GM21515 (cell line): ENCODE data around the gene HMG20B.
"Not testable (repeated sequence)": the region's sequence is repeated elsewhere in the genome, so short reads cannot be mapped to it uniquely, and the experiment has no call there.

Source experiments
- ATAC-seq: cut with Tn5 transposase; IDR thresholded peaks from one replicate; pipeline ENCODE4 v1.9.1; 2021; ENCODE audit not compliant: unreplicated experiment

The HMG20B gene

DNA sequence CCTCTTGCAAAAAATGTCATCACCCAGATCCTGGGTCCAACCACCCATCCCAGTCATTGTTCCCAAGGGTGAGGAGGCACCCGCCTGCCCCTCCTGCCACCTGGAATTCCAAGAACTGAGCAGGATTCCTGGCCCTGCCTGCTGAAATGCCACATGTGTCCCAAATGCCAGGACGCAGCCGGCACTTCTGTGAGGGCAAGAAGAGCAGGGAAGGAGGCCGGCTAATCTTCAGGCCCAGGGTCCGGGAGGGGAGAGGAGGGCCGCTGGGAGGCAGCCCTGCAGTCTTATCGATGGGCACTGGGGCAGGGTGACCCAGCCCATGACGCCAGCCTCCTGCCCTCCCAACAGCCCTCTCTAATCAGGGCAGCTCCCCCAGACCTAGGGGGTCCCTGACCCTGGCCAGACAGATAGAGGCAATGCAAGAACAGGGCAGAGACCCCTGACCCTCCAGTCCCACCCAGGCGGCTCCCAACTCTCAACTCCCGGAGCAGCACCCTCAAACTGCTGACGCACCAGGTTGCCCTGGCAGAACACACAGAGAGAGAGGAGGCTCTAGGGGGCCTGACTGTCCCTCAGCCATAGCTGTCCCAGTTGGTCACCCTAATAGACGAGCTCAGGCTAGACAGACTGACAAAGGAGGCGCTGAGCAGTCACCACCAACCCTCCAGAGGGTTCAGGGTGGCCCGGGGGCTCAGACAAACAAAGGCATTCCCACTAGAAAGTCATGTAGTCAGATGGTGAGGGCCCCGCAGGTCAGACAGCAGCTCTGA lies 16.9 kb upstream of the HMG20B start:
- ATAC-seq = no peak

DNA sequence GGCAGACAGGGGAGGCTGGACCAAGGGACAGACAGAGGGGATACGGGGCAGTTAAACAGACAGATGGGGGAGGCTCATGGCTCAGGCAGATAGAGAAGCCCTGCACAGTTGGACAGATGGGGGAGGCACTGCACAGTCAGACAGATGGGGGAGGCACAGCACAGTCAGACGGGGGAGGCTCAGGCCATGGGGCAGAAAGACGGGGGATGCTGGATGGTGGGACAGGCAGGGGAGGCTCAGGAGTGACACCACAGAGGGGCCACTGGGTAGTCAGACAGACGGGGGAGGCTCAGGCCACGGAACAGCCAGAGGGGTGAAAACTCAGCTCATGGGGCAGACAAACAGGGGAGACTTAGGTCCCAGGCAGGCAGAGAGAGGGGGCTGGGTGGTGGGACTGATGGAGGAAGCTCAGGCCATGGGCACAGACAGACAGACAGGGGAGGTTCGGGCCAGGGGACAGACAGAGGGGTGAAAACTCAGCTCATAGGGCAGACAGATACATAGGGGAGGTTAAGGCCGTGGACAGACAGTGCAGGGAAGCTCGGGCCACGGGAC lies 16.2 kb upstream of the HMG20B start:
- peak; percentile 2 for ATAC-seq

DNA sequence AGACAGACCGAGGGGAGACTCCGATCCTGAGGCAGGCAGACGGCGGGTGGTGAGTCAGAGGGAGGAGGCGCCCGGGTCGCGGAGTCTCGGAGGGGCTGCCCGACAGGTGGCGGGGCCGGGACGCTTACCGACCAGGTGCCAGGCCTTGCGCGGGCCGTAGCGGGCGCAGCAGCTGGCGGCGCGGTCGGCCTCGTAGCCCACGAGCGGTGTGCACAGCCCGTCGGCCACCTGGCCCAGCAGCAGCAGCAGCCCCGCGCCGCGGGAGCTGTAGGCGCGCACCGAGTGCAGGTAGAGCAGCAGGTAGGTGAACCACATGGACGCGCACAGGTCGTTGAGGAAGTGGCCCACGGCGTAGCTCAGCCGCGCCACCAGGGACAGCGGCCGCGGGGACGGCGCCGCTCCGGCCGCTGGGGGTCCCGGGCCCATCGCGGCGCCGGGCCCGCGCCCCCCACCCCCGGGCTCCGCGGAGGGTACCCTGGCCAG lies 15.7 kb upstream of the HMG20B start:
- ATAC-seq = no peak

DNA sequence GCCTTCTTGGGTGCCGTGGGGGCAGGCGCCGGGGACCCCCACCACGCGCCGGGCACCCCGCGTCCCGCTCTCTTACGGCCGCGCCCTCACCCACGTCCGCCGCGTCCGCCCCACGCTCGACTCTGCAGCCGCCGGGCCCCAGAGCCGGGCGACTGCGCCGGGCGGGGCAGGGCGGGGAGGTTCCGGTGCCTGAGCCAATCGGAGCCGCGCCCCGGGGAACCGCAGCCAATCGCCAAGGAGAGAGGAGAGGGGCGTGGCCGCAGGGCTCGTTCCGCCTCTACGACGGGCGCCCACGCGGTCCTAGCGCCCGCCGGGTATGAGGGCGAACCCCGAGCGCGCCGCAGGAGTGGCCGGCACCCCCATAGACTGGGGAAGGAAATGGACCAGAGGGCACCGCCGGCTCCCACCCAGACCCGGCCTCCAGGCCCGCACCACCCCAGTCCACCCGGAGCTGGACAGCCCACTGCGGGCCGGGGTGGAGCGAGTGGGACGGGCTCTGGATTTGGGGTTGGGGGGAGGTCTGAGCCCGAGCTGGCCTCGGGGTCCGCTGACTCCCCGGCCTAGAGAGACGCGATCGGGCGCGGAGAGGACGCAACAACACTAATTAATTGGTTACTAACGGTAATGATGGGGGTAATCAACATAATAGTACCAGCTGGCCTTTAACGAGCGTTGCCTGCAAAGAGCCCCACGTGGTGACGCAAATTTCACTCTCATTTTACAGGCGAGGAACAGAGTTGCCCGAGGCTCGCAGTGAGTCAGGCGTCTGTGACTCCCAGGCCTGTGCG lies 15.1 kb upstream of the HMG20B start, which contains the start of gene MFSD12:
MFSD12 (minus strand) TSS at position 126 of the 788 bp plus-strand sequence. CDS start 183 bp downstream, outside the sequence.
- peak; percentile 73 for ATAC-seq

DNA sequence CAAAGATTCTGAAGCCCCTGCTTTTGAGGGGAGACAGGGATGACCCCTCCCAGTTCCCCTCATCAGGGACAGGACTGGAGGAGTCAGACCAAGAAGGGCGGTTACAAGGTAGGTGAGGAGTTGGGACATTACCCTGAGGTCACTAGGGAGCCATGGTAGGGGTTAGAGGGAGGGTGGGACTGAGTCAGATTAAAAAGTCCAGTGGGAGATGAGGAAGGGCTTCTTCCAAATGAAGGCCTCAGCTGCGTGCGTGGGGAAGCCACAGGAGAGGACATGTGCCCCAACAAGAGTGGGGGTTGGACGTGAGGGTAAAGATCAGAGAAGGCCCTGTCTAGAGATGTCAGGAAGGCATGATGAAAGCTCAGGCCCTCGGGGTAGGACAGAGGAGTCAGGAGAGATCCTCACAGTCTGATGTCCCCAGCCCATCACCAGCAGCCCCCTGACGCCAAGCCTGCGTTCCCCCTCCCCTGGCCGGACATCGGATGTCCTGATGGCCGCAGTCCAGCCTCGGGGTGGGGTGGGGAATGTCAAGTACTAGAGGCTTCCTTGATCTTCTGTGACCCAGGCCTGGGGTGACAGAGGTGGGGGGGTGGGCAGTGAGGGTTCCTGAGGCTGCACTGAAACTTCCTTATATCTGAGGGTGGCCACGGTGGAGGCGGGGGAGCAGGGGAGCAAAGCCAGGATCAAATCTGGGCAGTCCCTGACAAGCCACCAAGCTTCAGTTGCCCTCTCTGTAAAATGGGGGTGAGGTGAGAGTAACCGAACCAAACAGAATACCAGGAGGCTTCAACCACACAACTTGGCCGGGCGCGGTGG lies 8.8 kb upstream of the HMG20B start:
- ATAC-seq = no peak

DNA sequence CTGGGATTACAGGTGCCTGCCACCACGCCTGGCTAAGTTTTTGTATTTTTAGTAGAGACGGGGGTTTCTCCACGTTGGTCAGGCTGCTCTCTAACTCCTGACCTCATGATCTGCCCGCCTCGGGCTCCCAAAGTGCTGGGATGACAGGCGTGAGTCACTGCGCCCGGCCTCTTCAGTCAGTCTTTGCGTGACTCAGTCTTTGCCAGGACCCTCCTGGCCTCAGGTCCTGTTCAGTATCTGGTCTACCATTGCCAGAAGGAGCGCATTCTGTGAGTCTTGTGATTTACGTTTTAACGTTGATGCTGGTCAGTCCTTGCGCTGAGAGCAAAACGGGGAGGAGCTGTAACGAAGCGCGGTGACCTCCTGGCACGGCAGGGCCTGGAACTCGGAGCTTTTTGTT lies 7.6 kb upstream of the HMG20B start:
- ATAC-seq = no peak

DNA sequence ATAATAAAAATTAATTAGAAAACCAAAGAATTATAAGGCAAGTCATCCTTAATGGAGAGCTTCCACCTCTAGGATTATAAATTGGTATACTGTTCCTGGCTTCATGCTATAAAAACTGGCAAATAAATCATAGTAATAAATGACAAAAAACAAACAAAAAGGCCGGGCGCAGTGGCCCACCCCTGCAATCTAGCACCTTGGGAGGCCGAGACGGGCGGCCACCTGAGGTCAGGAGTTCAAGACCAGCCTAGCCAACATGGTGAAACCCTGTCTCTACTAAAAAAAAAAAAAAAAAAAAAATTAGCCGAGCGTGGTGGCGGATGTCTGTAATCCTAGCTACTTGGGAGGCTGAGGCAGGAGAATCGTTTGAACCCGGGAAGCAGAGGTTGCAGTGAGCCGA lies 2.7 kb upstream of the HMG20B start:
- ATAC-seq = not testable (repeated sequence)

DNA sequence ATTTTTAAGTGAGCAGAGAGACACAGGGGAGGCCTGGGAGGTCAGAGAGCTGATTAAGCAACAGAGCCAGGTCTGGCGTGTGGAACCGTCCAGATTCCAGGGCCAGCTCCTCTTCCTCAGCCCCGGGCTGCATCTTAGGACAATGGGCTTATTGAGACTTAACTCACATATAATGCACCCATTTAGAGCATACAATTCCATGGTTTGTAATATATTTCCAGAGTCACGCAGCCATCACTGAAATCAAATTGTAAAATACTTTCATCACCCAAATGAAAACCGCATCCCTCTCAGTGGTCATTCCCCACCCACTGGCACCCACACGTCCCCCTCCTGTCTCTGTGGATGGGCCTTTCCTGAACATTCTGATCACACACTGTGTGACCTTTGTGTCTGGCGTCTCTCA lies 2.1 kb upstream of the HMG20B start:
- no peak for ATAC-seq

DNA sequence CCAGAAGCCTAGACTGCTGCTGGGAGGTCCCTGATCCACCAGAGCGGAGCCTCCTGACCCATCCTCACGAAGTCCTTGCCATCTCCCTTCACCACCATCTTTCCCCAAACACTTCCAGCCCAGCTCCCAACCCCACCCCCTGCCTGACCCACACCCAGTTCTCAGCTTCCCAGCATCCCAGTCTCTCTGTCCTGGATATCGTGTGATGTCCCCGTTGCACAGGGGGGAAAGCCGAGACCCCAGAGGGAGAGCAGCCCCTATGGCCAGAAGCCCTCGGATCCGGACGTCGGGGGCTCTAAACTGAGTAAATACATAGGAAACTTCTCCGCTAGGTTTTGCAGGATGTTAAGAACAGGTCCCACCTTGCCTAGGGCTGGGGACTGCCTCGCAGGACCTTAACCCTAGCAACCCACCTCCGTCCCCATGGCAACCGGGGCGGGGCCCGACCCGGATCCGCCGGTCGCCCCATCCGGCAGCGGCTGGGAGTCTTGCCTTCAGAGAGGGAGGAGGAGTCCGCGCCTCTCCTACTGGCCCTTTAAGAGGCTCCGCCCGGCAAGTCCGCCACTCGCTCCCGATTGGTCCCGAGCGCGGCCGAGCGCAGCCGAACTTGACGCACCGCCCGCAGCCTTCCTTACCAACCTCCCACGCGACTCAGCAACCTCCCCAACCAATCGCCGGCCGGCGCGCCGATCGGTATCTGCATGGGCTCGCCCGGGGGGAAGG lies 451 bp upstream of the HMG20B start:
- peak; percentile 90 for ATAC-seq

DNA sequence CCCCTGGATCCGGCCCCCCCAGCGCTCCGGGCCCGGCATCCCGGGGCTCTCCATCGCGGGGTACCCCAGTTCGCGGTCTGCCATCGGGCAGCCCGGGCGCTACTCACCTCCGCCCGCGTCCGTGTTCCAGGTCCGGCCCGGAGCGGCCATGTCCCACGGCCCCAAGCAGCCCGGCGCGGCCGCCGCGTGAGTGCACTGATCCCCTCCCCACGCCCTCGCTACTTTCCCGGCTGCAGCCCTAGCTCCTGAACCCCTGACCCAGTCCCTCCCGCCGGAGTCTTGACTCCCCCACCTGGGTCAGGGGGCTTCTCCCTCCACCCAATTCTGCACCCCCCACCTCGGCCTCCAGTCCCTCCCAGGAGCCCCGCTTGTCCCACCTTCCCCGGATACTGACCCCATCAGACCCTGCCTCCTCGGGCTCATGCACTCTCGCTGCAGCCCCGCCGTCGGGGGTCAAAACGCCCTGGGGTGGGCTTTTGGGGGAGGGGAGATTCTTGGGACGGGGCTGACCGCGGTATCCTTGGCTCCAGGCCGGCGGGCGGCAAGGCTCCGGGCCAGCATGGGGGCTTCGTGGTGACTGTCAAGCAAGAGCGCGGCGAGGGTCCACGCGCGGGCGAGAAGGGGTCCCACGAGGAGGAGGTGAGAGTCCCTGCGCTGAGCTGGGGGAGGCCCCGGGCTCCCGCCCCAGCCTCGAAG lies 566 bp downstream of the HMG20B start:
- peak; percentile 7 for ATAC-seq

DNA sequence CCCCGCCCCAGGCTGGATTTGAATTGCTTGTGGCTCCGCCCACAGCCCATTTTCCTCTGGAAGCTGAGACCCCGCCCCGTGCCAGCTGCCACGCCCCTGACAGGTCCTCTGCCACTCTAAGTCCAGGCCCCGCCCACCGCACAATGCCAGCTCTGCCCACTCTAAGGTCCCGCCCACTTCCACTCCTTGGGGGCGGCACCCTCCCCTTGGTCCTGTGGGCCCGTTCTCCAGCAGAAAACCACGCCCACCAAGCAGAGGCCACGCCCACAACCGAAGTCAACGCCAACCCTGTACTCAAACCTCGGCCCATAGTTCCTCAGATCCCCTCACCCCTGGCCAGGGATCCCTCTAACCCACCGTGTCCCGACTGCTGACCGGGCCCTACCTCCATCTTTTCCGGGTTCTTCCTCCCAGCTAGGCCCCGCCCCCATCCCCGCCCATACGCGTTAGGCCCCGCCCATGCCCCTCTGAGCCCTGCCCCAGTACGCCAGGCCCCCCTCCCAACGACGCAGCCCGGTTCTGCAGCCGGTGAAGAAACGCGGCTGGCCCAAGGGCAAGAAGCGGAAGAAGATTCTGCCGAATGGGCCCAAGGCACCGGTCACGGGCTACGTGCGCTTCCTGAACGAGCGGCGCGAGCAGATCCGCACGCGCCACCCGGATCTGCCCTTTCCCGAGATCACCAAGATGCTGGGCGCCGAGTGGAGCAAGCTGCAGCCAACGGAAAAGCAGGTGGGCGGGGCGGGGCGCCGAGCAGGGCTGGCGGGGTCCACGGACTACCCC lies 1.3 kb downstream of the HMG20B start:
- no peak for ATAC-seq

DNA sequence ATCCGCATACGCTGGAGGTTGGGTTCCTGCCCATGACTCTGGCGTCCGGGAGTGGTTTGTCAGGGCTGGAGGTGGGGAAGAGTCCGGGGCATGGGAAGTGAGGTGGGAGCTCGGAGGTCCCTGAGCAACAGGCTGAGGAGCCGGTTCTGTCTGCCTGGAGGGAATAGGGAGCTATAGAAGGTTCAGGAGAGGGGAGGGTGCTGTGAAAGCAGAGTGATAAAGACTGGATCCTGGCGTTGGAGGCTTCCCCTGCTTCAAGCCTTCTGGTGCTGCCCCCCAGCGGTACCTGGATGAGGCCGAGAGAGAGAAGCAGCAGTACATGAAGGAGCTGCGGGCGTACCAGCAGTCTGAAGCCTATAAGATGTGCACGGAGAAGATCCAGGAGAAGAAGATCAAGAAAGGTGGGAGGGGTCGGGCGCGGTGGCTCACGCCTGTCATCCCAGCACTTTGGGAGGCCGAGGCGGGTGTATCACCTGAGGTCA lies 2.6 kb downstream of the HMG20B start:
- no peak for ATAC-seq

DNA sequence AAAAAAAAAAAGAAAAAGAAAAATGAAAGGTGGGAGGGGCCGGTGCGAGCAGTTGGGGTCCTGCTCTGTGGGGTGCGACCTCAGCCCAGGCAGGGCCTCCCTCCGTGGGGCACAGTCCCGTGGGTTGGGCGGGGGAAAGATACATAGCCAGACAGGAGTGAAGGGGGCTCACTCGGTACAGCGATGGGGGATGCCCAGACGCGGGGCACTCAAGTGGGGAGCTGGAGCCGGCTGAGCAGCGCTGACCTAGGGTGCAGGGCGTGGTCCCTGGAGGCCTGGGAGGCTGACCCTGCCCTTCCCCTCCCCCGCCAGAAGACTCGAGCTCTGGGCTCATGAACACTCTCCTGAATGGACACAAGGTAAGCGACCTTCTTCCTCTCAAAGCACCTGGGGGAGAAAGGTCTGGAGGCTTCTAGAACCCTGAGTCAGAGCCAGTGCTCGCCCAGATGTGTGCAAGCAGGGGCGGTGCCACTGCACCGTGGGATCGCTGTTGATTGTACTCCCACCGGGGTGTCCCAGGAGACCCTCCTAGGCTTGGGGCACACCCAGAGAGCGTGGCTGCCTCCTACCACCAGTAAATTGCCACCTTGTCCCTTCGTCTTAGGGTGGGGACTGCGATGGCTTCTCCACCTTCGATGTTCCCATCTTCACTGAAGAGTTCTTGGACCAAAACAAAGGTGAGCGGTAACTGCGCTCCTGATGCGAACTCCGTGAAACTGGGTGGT lies 3.4 kb downstream of the HMG20B start:
- ATAC-seq = no peak

DNA sequence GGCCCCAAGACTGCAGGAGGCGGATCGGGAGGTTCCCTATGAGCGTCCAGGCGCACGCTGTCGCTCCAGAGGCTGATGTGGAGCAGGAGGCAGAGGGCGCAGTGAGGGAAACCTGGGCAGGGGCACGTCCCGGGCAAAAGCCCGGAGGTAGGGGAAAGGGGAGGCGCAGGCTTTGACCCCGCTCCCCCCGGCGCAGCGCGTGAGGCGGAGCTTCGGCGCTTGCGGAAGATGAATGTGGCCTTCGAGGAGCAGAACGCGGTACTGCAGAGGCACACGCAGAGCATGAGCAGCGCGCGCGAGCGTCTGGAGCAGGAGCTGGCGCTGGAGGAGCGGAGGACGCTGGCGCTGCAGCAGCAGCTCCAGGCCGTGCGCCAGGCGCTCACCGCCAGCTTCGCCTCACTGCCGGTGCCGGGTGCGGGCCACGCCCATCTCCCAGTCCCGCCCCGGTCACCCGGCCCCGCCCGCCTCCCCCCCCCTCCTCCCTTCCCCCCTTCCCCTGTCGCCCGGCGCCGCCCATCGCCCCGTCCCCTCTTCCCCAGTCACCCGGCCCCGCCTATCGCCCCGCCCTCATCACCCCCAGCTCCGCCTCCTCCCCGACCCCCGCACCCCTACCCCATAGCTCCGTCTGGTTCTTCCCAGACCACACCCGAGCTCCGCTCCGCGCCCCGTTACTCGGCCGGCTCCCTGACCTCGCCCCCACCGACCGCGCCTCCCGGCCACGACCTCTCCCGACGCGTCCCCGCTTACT lies 4.1 kb downstream of the HMG20B start:
- ATAC-seq = no peak

DNA sequence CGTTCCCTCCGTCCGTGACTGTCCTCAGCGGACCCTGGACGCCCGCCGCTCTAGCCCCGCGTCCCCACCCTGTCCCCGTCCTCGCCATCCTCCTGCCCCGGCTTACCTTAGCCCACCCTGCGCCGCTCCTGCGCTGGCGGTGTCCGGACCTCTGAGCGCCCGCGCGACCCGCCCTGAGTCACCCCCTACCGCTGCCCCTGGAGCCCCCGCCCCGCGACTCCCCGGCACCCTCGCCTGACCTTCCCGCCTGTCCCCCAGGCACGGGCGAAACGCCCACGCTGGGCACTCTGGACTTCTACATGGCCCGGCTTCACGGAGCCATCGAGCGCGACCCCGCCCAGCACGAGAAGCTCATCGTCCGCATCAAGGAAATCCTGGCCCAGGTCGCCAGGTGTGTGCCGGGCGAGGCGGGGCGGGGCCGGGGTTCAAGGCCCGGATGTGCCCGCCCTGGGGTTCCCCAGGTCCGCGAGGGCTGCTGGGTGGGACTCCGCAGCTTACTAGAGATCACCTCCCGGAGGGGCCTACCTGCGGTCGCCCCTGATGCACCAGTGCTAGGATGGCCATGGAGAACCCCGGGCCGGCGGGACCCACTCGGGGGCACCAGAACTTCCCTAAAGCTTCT lies 5.1 kb downstream of the HMG20B start:
- no peak for ATAC-seq

DNA sequence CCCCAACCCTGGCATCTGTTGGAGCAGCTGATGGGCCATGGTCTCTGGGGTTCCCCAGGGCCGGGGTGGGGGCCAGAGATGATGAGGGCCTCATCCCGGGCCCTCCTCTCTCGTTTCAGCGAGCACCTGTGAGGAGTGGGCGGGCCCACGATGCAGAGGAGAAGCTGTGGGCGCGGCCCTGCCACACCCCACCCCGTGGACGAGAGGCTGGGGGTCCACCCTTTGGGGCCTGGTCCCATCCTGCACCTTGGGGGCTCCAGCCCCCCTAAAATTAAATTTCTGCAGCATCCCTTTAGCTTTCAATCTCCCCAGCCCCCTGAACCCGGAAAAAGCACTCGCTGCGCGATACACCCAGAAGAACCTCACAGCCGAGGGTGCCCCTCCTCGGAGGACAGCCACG lies 5.6 kb downstream of the HMG20B start:
- no peak for ATAC-seq
